CD4-positive, alpha-beta T cell (primary cell): ENCODE data around the gene MIDN. TPM values are rescaled to one million over a fixed set of nuclear protein-coding genes. Genes with fewer than 3 reads are reported as not detected.

ENCODE experiments used
- ATAC-seq: fragments of 200-7000 bp; cut with Tn5 transposase; one replicate; pipeline ENCODE4 v1.10.0; 2022; ENCODE audit warnings: mild to moderate bottlenecking; ENCODE audit not compliant: poor library complexity
- CTCF ChIA-PET: fragments of 350-600 bp; sonication (Branson Sonifier 250); formaldehyde crosslinking; loops from one replicate; lab custom pipeline; 2021; ENCODE audit warnings: antibody characterized with exemption, inconsistent platforms; lab: Charles Lee
- POLR2A ChIA-PET: fragments of 350-600 bp; sonication (Branson Sonifier 250); formaldehyde crosslinking; loops from one replicate; lab custom pipeline; 2021; ENCODE audit warnings: antibody characterized with exemption, inconsistent platforms; lab: Charles Lee
- DNase-seq, 14 experiments: peaks; one replicate each; pipeline ENCODE4 v3.0.0-alpha.2; 2013 to 2020; ENCODE audit warnings: mixed read lengths in 2 of 14
- H3K27ac ChIP-seq, 2 donors: one replicate each; pipeline versions ENCODE4 v1.5.1 to v1.7.0; 2013; ENCODE audit warnings: low read length in 2 of 2, low read depth in 1 of 2, mild to moderate bottlenecking in 1 of 2
- H3K27me3 ChIP-seq, 2 experiments: 1 replicate in 1 of 2; 2 replicates in 1 of 2; pipeline versions ENCODE4 v1.6.1 to v1.7.0; 2013; ENCODE audit warnings: low read length in 2 of 2, control low read depth in 1 of 2, mild to moderate bottlenecking in 1 of 2, moderate library complexity in 1 of 2; ENCODE audit not compliant: insufficient read depth in 2 of 2, control insufficient read depth in 1 of 2
- H3K36me3 ChIP-seq: one replicate; pipeline ENCODE4 v1.6.1; 2013; ENCODE audit warnings: low read length, control low read depth; ENCODE audit not compliant: insufficient read depth
- H3K4me1 ChIP-seq: one replicate; pipeline ENCODE4 v1.6.1; 2013; ENCODE audit warnings: low read length, control low read depth; ENCODE audit not compliant: insufficient read depth
- H3K4me3 ChIP-seq: one replicate; pipeline ENCODE4 v1.5.1; 2013; ENCODE audit warnings: mild to moderate bottlenecking, low read length, moderate library complexity
- H3K9me3 ChIP-seq, 2 experiments: 1 replicate in 1 of 2; 2 replicates in 1 of 2; pipeline versions ENCODE4 v1.6.1 to v1.7.0; 2013; ENCODE audit warnings: low read length in 2 of 2, mild to moderate bottlenecking in 2 of 2, control low read depth in 1 of 2, moderate library complexity in 1 of 2; ENCODE audit not compliant: control insufficient read depth in 1 of 2, insufficient read depth in 1 of 2
- H3K27ac Mint-ChIP-seq: one replicate; pipeline ENCODE4 v1.8.0; 2020; ENCODE audit warnings: mixed read lengths
- H3K27me3 Mint-ChIP-seq: one replicate; pipeline ENCODE4 v1.8.0; 2021; ENCODE audit warnings: mixed read lengths
- H3K36me3 Mint-ChIP-seq: one replicate; pipeline ENCODE4 v1.8.0; 2021; ENCODE audit warnings: low read depth, mixed read lengths
- H3K4me1 Mint-ChIP-seq: one replicate; pipeline ENCODE4 v1.8.0; 2021; ENCODE audit warnings: low read depth, mixed read lengths
- H3K4me3 Mint-ChIP-seq: one replicate; pipeline ENCODE4 v1.8.0; 2020; ENCODE audit warnings: mild to moderate bottlenecking, mixed read lengths
- H3K9me3 Mint-ChIP-seq: one replicate; pipeline ENCODE4 v1.8.0; 2020; ENCODE audit warnings: mixed read lengths
- CTCF ChIP-seq: fragments of 200-600 bp; IDR thresholded peaks from one replicate; pipeline ENCODE4 v1.8.0; 2022; ENCODE audit warnings: antibody characterized with exemption, mild to moderate bottlenecking
- intact Hi-C, 2 experiments: fragments of 100-400 bp; cut with DNase I in 1 of 2; cut with micrococcal nuclease in 1 of 2; formaldehyde crosslinking; loops; one replicate each; pipeline versions ENCODE4 v1.15.1 to v1.9.0; 2023 to 2025; cut with DNase I, micrococcal nuclease
- total RNA-seq, 174 experiments: library from RNA in 2 of 174; stranded (reverse) in 2 of 174; gene quantifications; one replicate each; pipeline ENCODE4 v1.2.3 and lab custom pipeline; 2021 to 2026

MIDN gene
- total RNA-seq, 2 experiments from 2014 or later, result 214 to 228 TPM

- Mint-ChIP-seq H3K4me1 (peaks cover under 1% of the 10 kb centered on the region), H3K4me3 (no peak overlapping the region), H3K27me3 (peaks cover under 1% of the 10 kb centered on the region), H3K27ac (no peak overlapping the region), H3K9me3 (no peaks in the 10 kb centered on the region), H3K36me3 (no peaks in the 10 kb centered on the region)
- TF ChIP-seq CTCF, result no peak
- intact Hi-C loops, result no loop called here
- no peak for ATAC-seq
- Histone ChIP-seq H3K27me3 (peaks cover 6 to 11% of the 10 kb centered on the region in 2 experiments), H3K4me1 (peaks cover 13% of the 10 kb centered on the region), H3K27ac (no peak overlapping the region), H3K4me3 (no peak overlapping the region), H3K9me3 (peaks cover 0 to 9% of the 10 kb centered on the region in 2 experiments), H3K36me3 (no peaks in the 10 kb centered on the region)
- ChIA-PET POLR2A (no interaction called here), CTCF (no interaction called here)
- DNase-seq, result no peak
These were observed 15.2 kb upstream of the MIDN start for GRCh38 chr19:1233115-1233667.

GRCh38 chr19:1234051-1234954, 14.1 kb upstream of the MIDN start:
- CTCF ChIA-PET, result no interaction called here
- H3K36me3 Mint-ChIP-seq, result no peaks in the 10 kb centered on the region
- POLR2A ChIA-PET, result no interaction called here
- ATAC-seq, result no peak
- Histone ChIP-seq H3K27me3 (peaks cover 6 to 12% of the 10 kb centered on the region in 2 experiments), H3K4me1 (peaks cover 24% of the 10 kb centered on the region), H3K4me3 (no peak overlapping the region), H3K36me3 (no peaks in the 10 kb centered on the region), H3K9me3 (peaks cover 0 to 9% of the 10 kb centered on the region in 2 experiments), H3K27ac (no peak overlapping the region)
- no peak for TF ChIP-seq CTCF
- H3K27ac Mint-ChIP-seq, result no peak overlapping the region
- intact Hi-C loops, result no loop called here
- peaks cover 11% of the 10 kb centered on the region for H3K4me1 Mint-ChIP-seq
- no peak for DNase-seq
- H3K9me3 Mint-ChIP-seq, result no peaks in the 10 kb centered on the region
- H3K4me3 Mint-ChIP-seq, result peak overlapping the region; percentile 25
- H3K27me3 Mint-ChIP-seq, result peaks cover 9% of the 10 kb centered on the region

GRCh38 chr19:1234955-1235380, 13.4 kb upstream of the MIDN start:
- peaks cover 6 to 12% of the 10 kb centered on the region in 2 experiments for H3K27me3 ChIP-seq
- H3K9me3 Mint-ChIP-seq, result no peaks in the 10 kb centered on the region
- H3K9me3 ChIP-seq, result peaks cover 0 to 9% of the 10 kb centered on the region in 2 experiments
- no peak for TF ChIP-seq CTCF
- H3K4me1 ChIP-seq, result peaks cover 31% of the 10 kb centered on the region
- ATAC-seq, result no peak
- H3K4me3 Mint-ChIP-seq, result no peak overlapping the region
- H3K27me3 Mint-ChIP-seq, result peaks cover 9% of the 10 kb centered on the region
- H3K4me3 ChIP-seq, result no peak overlapping the region
- POLR2A ChIA-PET, result no interaction called here
- CTCF ChIA-PET, result no interaction called here
- H3K4me1 Mint-ChIP-seq, result peaks cover 14% of the 10 kb centered on the region
- no peaks in the 10 kb centered on the region for H3K36me3 Mint-ChIP-seq
- no peak for DNase-seq
- H3K36me3 ChIP-seq, result no peaks in the 10 kb centered on the region
- no peak overlapping the region for H3K27ac Mint-ChIP-seq
- intact Hi-C loops, result no loop called here
- no peak overlapping the region for H3K27ac ChIP-seq
